Stomach (tissue), 4 donors: Measurements from ENCODE around the gene MACROH2A1.

Source experiments
- POLR2A ChIP-seq, 4 donors: fragments of 450-650 bp; IDR thresholded peaks; one replicate each; pipeline ENCODE4 v1.6.1; 2016; ENCODE audit warnings: antibody characterized with exemption in 4 of 4, control low read depth in 2 of 4, mild to moderate bottlenecking in 1 of 4, moderate library complexity in 1 of 4
- POLR2AphosphoS5 ChIP-seq, 3 donors: sonication (generic); formaldehyde crosslinking; IDR thresholded peaks; one replicate each; pipeline ENCODE4 v1.6.1; 2016; ENCODE audit warnings: antibody characterized with exemption in 3 of 3
- TF ChIP-seq, protein P1 (sequence below), 7 experiments: fragments of 450-650 bp in 4 of 7; fragments of 200-600 bp in 3 of 7; sonication (generic) in 3 of 7; IDR thresholded peaks; one replicate each; pipeline ENCODE4 v1.5.1; 2016 to 2019; ENCODE audit warnings: antibody characterized with exemption in 7 of 7, control low read depth in 2 of 7, mild to moderate bottlenecking in 1 of 7

DNA sequence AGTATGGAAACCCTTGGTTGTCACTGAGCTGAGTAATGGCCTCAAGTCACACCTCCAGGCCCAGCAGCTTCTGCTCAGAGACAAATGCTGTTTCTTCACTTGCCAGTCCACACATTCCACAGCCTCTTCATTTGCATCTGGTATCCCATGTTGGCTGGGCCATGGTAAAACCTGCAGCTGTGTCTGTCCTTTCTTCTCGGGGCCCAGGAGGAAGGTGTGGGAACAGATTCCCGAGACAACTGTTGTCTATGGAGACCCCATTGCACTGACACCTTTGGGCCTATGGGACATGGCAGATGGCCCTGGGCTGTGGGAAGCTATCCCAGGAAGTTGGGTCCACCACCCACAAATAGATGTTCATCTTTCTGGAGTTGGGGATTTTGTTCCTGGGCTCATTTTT lies 85.1 kb downstream of the MACROH2A1 start:
- TF ChIP-seq POLR2A (IDR thresholded peaks at IDR 0.05) = no peak
- TF ChIP-seq, protein P1, sequence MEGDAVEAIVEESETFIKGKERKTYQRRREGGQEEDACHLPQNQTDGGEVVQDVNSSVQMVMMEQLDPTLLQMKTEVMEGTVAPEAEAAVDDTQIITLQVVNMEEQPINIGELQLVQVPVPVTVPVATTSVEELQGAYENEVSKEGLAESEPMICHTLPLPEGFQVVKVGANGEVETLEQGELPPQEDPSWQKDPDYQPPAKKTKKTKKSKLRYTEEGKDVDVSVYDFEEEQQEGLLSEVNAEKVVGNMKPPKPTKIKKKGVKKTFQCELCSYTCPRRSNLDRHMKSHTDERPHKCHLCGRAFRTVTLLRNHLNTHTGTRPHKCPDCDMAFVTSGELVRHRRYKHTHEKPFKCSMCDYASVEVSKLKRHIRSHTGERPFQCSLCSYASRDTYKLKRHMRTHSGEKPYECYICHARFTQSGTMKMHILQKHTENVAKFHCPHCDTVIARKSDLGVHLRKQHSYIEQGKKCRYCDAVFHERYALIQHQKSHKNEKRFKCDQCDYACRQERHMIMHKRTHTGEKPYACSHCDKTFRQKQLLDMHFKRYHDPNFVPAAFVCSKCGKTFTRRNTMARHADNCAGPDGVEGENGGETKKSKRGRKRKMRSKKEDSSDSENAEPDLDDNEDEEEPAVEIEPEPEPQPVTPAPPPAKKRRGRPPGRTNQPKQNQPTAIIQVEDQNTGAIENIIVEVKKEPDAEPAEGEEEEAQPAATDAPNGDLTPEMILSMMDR (IDR thresholded peaks at IDR 0.05) = no peak
- no peak for TF ChIP-seq POLR2AphosphoS5 (IDR thresholded peaks at IDR 0.05)
